ENCODE data around the gene CTDSPL. TPM values are rescaled to one million over a fixed set of nuclear protein-coding genes. Genes with fewer than 3 reads are reported as not detected.

CTDSPL gene
- total and polyA plus RNA-seq, 2 of the 8 experiments (the other 6 are each of a cell fraction or from before 2014, with no cell fraction given): 20.3 to 42.2 TPM

DNA sequence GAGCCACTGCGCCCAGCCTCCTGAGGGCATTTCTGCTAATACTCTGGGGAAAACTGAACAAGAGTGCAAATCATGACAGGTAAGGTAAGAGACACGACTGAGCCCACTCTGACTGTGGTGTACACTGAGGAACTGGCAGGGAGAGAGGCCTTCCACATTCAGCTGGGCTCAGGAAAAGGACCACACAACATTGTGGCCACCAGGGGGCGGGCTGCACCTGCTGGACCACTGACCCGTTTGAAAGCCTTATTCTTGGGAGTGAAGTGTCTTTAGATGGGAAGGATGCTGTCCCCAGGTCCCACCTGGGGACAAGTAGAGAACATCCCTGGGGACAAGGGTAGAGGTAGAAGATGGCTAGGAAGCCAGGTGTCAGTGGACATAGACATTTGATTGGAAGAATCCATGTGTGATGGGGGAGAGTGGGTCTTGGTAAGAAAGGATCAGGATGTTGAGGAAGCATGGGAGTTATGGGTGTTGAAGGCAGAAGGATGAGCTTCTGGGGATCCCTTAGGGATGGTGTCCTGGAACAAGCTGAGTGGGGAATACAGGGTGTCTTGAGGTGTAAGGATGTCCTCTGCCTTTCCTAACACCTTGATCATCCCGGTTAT, 6.2 kb upstream of the CTDSPL start:
- H2BK120ac ChIP-seq (replicated peaks; ENCODE audit: low read depth, low read length): no peak overlapping the region
- H3K4me3 ChIP-seq (ENCODE audit: extremely low read depth in 1 of 4, insufficient read depth in 2 of 4, low read depth in 3 of 4, low read length in 4 of 4): no peak overlapping the region
- DNase-seq (ENCODE audit: low read depth in 1 of 2, low spot score in 2 of 2): peak in 1 of 2 experiments; percentile 96
- H3K9ac ChIP-seq (replicated peaks in 1 of 4; ENCODE audit: extremely low read depth in 1 of 4, low read depth in 3 of 4, low read length in 3 of 4): no peak overlapping the region
- no peak overlapping the region for H4K5ac ChIP-seq (ENCODE audit: insufficient read length, low read depth, low read length)
- peak; percentile 75 for FAIRE-seq
- no peak overlapping the region for H3K56ac ChIP-seq (replicated peaks; ENCODE audit: insufficient read length, low read depth, low read length)
- H3K23ac ChIP-seq (ENCODE audit: insufficient read length): no peak overlapping the region
- H3K4me2 ChIP-seq (ENCODE audit: insufficient read depth in 1 of 2, low read depth in 2 of 2, low read length in 2 of 2): no peak overlapping the region
- H2BK20ac ChIP-seq (ENCODE audit: low read length): no peak overlapping the region; the same call in 1 of the 2 replicates
- ChIA-PET CTCF (ENCODE audit: partially characterized antibody) (interaction anchor here (0.6 to 7.2 kb wide), 39 partner anchors 9 to 312 kb away, joined by 3 to 75 read pairs (median 5); no protein-coding TSS in a partner anchor), POLR2A (ENCODE audit: partially characterized antibody) (interaction anchor here (1.0 to 1.8 kb wide), 4 partner anchors 111 to 144 kb away, joined by 3 to 5 read pairs (median 3); no protein-coding TSS in a partner anchor)
- 37% methylated on average over 5 of the region's 5 CpGs; no CpG with 5 or more reads in 1 of the 2 experiments for WGBS, 2 experiments (ENCODE audit: extremely low coverage in 1 of 2, insufficient coverage in 1 of 2, insufficient read length in 1 of 2, insufficient replicate concordance in 2 of 2, low coverage in 1 of 2, low lambda C conversion rate in 2 of 2, missing lambda C conversion rate in 1 of 2)
- H4K20me1 ChIP-seq (replicated peaks in 1 of 2; ENCODE audit: control insufficient read depth in 1 of 2, insufficient read depth in 2 of 2, low read length in 2 of 2): no peaks in the 10 kb centered on the region
- H2BK5ac ChIP-seq (ENCODE audit: low read depth, low read length): no peak overlapping the region
- no peak overlapping the region for H4K91ac ChIP-seq (replicated peaks; ENCODE audit: insufficient read length, low read length)
- H3K79me1 ChIP-seq (ENCODE audit: low read depth, low read length): no peaks in the 10 kb centered on the region
- H3K4ac ChIP-seq (replicated peaks; ENCODE audit: insufficient read length, low read depth, low read length): no peak overlapping the region
- H2BK15ac ChIP-seq (ENCODE audit: low read length): no peak overlapping the region
- H3K36me3 ChIP-seq (ENCODE audit: control insufficient read depth in 2 of 4, insufficient read depth in 4 of 4, low read length in 3 of 4): peaks cover 0 to 2% (median 0%) of the 10 kb centered on the region in 4 experiments; a peak in 1 of 8 replicates
- H4K8ac ChIP-seq (ENCODE audit: extremely low read depth, insufficient read depth, low read length): no peak overlapping the region
- H3K18ac ChIP-seq (ENCODE audit: extremely low read depth, low read length): no peak overlapping the region
- H2BK12ac ChIP-seq (ENCODE audit: low read depth, low read length): no peak overlapping the region
- peaks cover 0 to 4% (median 2%) of the 10 kb centered on the region in 4 experiments; a peak in 4 of 7 replicates for H3K4me1 ChIP-seq (replicated peaks in 1 of 4; ENCODE audit: control insufficient read depth in 3 of 4, insufficient read depth in 4 of 4, low read length in 3 of 4)
- H3K27me3 ChIP-seq (replicated peaks in 1 of 4; ENCODE audit: control insufficient read depth in 3 of 4, extremely low read depth in 1 of 4, insufficient read depth in 3 of 4, low read length in 3 of 4): peaks cover 0 to 10% (median 7%) of the 10 kb centered on the region in 4 experiments; a peak in 4 of 7 replicates
- no peaks in the 10 kb centered on the region for H3K23me2 ChIP-seq (ENCODE audit: low read depth, low read length)
- H3K14ac ChIP-seq (ENCODE audit: insufficient read length): no peak overlapping the region
- H3K9me3 ChIP-seq (ENCODE audit: insufficient read depth in 2 of 2, low read depth in 1 of 2, low read length in 1 of 2): peaks cover 0 to 5% of the 10 kb centered on the region in 2 experiments; a peak in 1 of 4 replicates
- H2AK5ac ChIP-seq (ENCODE audit: low read depth, low read length): no peak overlapping the region
- H2AFZ ChIP-seq (ENCODE audit: low read length): no peak overlapping the region
- H3K79me2 ChIP-seq (ENCODE audit: control insufficient read depth in 1 of 2, insufficient read depth in 2 of 2, low read length in 2 of 2): no peaks in the 10 kb centered on the region
- no peak overlapping the region for H3K27ac ChIP-seq (ENCODE audit: low read depth, low read length)
- no peak for TF ChIP-seq SIX5 (IDR thresholded peaks at IDR 0.05; ENCODE audit: low read depth, low read length)
- TF ChIP-seq CTCF (IDR thresholded peaks at IDR 0.05; ENCODE audit: control extremely low read depth in 1 of 3, insufficient read depth in 1 of 3, low read depth in 1 of 3, low read length in 3 of 3): peak; percentile 95 to 98 (median 97)
- peak; percentile 84 for TF ChIP-seq TEAD4 (IDR thresholded peaks at IDR 0.05; ENCODE audit: low read depth, low read length)
- no peak for TF ChIP-seq NANOG (IDR thresholded peaks at IDR 0.05; ENCODE audit: insufficient read depth, low read depth, low read length, poor library complexity, severe bottlenecking)
- TF ChIP-seq CEBPB (IDR thresholded peaks at IDR 0.05; ENCODE audit: low read depth, low read length): no peak
- TF ChIP-seq GTF2F1 (IDR thresholded peaks at IDR 0.05; ENCODE audit: borderline replicate concordance, low read depth, low read length): no peak
- TF ChIP-seq TCF12 (IDR thresholded peaks at IDR 0.05; ENCODE audit: low read depth, low read length): no peak
- TF ChIP-seq RAD21 (IDR thresholded peaks at IDR 0.05 in 1 of 2, conservative IDR thresholded peaks at IDR 0.05 in 1 of 2; ENCODE audit: low read depth in 2 of 2, low read length in 2 of 2): peak; percentile 95 to 96
- TF ChIP-seq, protein P1, sequence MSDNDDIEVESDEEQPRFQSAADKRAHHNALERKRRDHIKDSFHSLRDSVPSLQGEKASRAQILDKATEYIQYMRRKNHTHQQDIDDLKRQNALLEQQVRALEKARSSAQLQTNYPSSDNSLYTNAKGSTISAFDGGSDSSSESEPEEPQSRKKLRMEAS (IDR thresholded peaks at IDR 0.05): no peak
